ENCODE results near the gene TMEM18. TPM values are rescaled to one million over a fixed set of nuclear protein-coding genes. Genes with fewer than 3 reads are reported as not detected.
A peak's percentile ranks its signal among the peaks of the same experiment; 100 is the strongest.

Gene TMEM18
- total RNA-seq, 1 donor from 2014 or later = 34.6 TPM

DNA sequence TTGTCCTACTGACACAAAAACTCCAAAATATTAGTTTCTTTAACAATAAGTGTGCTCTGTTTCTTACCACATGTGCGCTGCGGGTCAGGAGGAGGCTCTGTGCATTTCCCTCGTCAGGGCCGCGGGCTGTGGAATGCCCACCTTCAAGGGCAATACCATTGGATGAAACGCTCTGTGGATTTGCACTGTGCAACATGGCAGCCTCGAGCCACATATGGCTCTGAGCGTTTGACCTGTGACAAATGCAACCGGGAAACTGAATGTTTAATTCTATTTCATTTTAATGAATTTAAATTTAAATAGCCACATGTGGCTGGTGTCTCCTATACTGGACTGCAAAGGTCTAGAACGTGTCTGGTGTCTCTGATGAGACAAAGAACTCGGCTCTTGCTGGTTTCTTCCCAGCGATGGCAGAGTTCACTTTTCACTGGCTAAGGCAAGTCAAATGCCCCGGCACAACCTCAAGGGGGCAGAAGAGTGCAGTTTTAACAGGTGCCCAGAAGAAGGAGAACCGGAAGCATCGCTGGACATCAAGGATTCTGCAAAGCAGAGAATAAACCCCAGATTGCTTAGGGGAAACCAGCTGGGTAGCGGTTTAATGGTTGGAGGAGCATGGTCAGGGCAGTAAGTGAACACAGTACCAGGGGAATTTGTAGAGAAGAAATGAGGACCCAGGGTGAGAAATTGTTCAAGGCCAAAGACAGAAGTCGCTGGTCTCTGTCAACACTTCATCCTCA, 37.0 kb upstream of the TMEM18 start:
- no peak overlapping the region for H3K27ac Mint-ChIP-seq
- TF ChIP-seq, protein P1, sequence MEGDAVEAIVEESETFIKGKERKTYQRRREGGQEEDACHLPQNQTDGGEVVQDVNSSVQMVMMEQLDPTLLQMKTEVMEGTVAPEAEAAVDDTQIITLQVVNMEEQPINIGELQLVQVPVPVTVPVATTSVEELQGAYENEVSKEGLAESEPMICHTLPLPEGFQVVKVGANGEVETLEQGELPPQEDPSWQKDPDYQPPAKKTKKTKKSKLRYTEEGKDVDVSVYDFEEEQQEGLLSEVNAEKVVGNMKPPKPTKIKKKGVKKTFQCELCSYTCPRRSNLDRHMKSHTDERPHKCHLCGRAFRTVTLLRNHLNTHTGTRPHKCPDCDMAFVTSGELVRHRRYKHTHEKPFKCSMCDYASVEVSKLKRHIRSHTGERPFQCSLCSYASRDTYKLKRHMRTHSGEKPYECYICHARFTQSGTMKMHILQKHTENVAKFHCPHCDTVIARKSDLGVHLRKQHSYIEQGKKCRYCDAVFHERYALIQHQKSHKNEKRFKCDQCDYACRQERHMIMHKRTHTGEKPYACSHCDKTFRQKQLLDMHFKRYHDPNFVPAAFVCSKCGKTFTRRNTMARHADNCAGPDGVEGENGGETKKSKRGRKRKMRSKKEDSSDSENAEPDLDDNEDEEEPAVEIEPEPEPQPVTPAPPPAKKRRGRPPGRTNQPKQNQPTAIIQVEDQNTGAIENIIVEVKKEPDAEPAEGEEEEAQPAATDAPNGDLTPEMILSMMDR (IDR thresholded peaks at IDR 0.05) = no peak
- H3K27me3 Mint-ChIP-seq = peaks cover 28% of the 10 kb centered on the region
- ChIA-PET CTCF (interaction anchor here (0.9 to 1.9 kb wide), 6 partner anchors 19 to 838 kb away, joined by 3 to 5 read pairs (median 4); no protein-coding TSS in a partner anchor), POLR2A (no interaction called here)
- peak; percentile 82 for ATAC-seq (ENCODE audit: low read depth)
- DNase-seq = no peak
- no peaks in the 10 kb centered on the region for H3K9me3 Mint-ChIP-seq
- intact Hi-C loops (cut with micrococcal nuclease) = loop anchor here (1.0 to 5.0 kb wide), 4 partner anchors 37 to 1038 kb away; partner anchors contain the start of gene TMEM18
- peaks cover 18% of the 10 kb centered on the region for H3K4me1 Mint-ChIP-seq
- peak overlapping the region; percentile 20 for H3K4me3 Mint-ChIP-seq
- H3K36me3 Mint-ChIP-seq (ENCODE audit: low read depth) = no peaks in the 10 kb centered on the region

DNA sequence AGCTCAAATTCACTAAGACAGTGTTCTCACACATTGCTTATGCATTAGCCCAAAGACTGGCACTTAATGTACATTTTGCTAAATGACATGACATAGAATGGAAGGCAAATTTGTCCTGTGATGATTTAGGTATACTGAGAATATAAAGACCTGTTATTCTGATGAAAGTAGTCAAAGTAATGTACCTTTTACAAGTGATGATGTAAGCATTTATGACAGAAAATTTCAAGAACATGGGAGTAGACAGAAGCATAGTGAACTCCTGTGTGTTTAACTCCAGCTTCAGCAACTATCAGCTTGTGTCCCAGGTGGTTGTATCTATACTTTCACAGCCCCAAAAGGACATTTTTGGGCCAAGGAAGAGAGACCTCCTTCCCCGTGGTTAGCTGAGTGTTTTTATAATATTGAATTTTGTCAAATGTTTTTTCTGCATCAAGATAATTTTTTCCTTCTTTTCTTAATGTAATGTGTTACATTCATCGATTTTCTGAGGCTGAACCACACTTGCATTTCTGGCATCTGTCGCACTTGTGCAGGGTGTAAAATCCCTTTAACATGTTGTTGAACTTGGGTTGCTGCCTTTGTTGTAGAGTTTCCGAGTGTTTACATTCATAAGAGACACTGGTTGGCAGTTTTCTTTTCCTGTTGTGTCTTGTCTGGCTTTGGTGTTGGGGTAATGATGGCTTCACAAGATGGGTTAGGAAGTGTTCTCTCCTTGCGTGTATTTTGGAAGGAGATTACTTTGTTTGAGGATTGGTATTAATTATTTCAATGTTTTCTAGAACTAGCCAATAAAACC, 33.9 kb upstream of the TMEM18 start:
- H3K27me3 Mint-ChIP-seq = peaks cover 26% of the 10 kb centered on the region
- TF ChIP-seq, protein P1 (IDR thresholded peaks at IDR 0.05) = no peak
- no peak for DNase-seq
- ChIA-PET CTCF (interaction anchor here (1.4 kb wide), 1 partner anchor 840 kb away, joined by 5 read pairs; no protein-coding TSS in a partner anchor), POLR2A (no interaction called here)
- H3K27ac Mint-ChIP-seq = no peak overlapping the region
- H3K4me1 Mint-ChIP-seq = peaks cover 18% of the 10 kb centered on the region
- no peaks in the 10 kb centered on the region for H3K36me3 Mint-ChIP-seq (ENCODE audit: low read depth)
- no peak overlapping the region for H3K4me3 Mint-ChIP-seq
- ATAC-seq (ENCODE audit: low read depth) = no peak
- intact Hi-C loops (cut with micrococcal nuclease) = loop anchor here (5.0 kb wide), 1 partner anchor 1041 kb away; no protein-coding TSS in a partner anchor
- H3K9me3 Mint-ChIP-seq = no peaks in the 10 kb centered on the region

GRCh38 chr2:709138-709765, 32.0 kb upstream of the TMEM18 start:
- no peak for ATAC-seq (ENCODE audit: low read depth)
- no peak for DNase-seq
- Mint-ChIP-seq H3K36me3 (ENCODE audit: low read depth) (no peaks in the 10 kb centered on the region), H3K27ac (no peak overlapping the region), H3K4me3 (no peak overlapping the region), H3K9me3 (peaks cover 3% of the 10 kb centered on the region), H3K27me3 (peaks cover 26% of the 10 kb centered on the region), H3K4me1 (peaks cover 6% of the 10 kb centered on the region)
- ChIA-PET CTCF (no interaction called here), POLR2A (no interaction called here)
- TF ChIP-seq, protein P1 (IDR thresholded peaks at IDR 0.05) = no peak
- intact Hi-C loops (cut with micrococcal nuclease) = no loop called here

DNA sequence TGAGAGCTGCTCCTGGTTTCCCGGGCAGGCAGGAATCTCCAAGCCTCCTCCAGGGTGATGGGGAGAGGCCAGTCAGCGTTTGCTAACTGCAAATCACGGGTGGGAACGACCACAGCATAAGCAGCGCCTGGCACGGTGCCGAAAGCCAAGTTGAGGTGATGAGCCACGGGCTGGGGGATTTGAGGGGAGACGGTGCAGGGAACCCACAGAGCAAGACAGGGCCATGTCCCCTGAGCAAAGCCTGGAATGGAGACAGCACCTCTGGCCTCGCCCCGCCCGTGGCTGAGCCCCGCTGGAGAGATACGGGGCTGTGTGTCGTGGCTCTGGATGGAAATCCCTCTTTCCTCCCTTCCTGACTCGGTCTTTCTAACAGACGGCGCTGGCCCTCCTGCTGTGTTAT, 31.5 kb upstream of the TMEM18 start:
- TF ChIP-seq, protein P1 (IDR thresholded peaks at IDR 0.05) = no peak
- intact Hi-C loops (cut with micrococcal nuclease) = no loop called here
- Mint-ChIP-seq H3K4me1 (no peaks in the 10 kb centered on the region), H3K9me3 (peaks cover 3% of the 10 kb centered on the region), H3K4me3 (no peak overlapping the region), H3K36me3 (ENCODE audit: low read depth) (no peaks in the 10 kb centered on the region), H3K27me3 (peaks cover 30% of the 10 kb centered on the region), H3K27ac (no peak overlapping the region)
- DNase-seq (no peak), ATAC-seq (ENCODE audit: low read depth) (no peak)
- POLR2A ChIA-PET = no interaction called here
- CTCF ChIA-PET = no interaction called here
